ENCODE measurements around the gene PRMT7. TPM values are rescaled to one million over a fixed set of nuclear protein-coding genes. Genes with fewer than 3 reads are reported as not detected.

PRMT7 gene
- total and polyA plus RNA-seq, 2 of the 8 experiments (the other 6 are each of a cell fraction or from before 2014, with no cell fraction given), result 48.2 to 49.3 TPM

- Histone ChIP-seq H2BK15ac (ENCODE audit: low read length) (no peak overlapping the region), H3K4me2 (ENCODE audit: insufficient read depth in 1 of 2, low read depth in 2 of 2, low read length in 2 of 2) (no peak overlapping the region), H3K79me1 (ENCODE audit: low read depth, low read length) (0 out of 2 replicates have a peak, but pooled peaks cover 3% of the 10 kb centered on the region), H2BK20ac (ENCODE audit: low read length) (no peak overlapping the region), H2AFZ (ENCODE audit: low read length) (no peak overlapping the region), H3K4me1 (replicated peaks in 1 of 4; ENCODE audit: control insufficient read depth in 3 of 4, insufficient read depth in 4 of 4, low read length in 3 of 4) (no peaks in the 10 kb centered on the region), H3K9me3 (ENCODE audit: insufficient read depth in 2 of 2, low read depth in 1 of 2, low read length in 1 of 2) (no peaks in the 10 kb centered on the region), H3K14ac (ENCODE audit: insufficient read length) (no peak overlapping the region), H4K91ac (replicated peaks; ENCODE audit: insufficient read length, low read length) (no peak overlapping the region), H4K20me1 (replicated peaks in 1 of 2; ENCODE audit: control insufficient read depth in 1 of 2, insufficient read depth in 2 of 2, low read length in 2 of 2) (peaks cover 0 to 9% of the 10 kb centered on the region in 2 experiments), H3K56ac (replicated peaks; ENCODE audit: insufficient read length, low read depth, low read length) (no peak overlapping the region), H2BK5ac (ENCODE audit: low read depth, low read length) (no peak overlapping the region), H3K18ac (ENCODE audit: extremely low read depth, low read length) (no peak overlapping the region), H2AK5ac (ENCODE audit: low read depth, low read length) (no peak overlapping the region), H3K4me3 (ENCODE audit: extremely low read depth in 1 of 4, insufficient read depth in 2 of 4, low read depth in 3 of 4, low read length in 4 of 4) (no peak overlapping the region), H2BK120ac (replicated peaks; ENCODE audit: low read depth, low read length) (no peak overlapping the region), H3K23me2 (ENCODE audit: low read depth, low read length) (no peaks in the 10 kb centered on the region; the same call in 1 of the 2 replicates), H2BK12ac (ENCODE audit: low read depth, low read length) (no peak overlapping the region), H3K9ac (replicated peaks in 1 of 4; ENCODE audit: extremely low read depth in 1 of 4, low read depth in 3 of 4, low read length in 3 of 4) (no peak overlapping the region), H3K27ac (ENCODE audit: low read depth, low read length) (no peak overlapping the region), H4K8ac (ENCODE audit: extremely low read depth, insufficient read depth, low read length) (no peak overlapping the region), H3K4ac (replicated peaks; ENCODE audit: insufficient read length, low read depth, low read length) (no peak overlapping the region), H3K23ac (ENCODE audit: insufficient read length) (no peak overlapping the region), H3K79me2 (ENCODE audit: control insufficient read depth in 1 of 2, insufficient read depth in 2 of 2, low read length in 2 of 2) (no peaks in the 10 kb centered on the region), H3K27me3 (replicated peaks in 1 of 4; ENCODE audit: control insufficient read depth in 3 of 4, extremely low read depth in 1 of 4, insufficient read depth in 3 of 4, low read length in 3 of 4) (no peaks in the 10 kb centered on the region), H4K5ac (ENCODE audit: insufficient read length, low read depth, low read length) (no peak overlapping the region), H3K36me3 (ENCODE audit: control insufficient read depth in 2 of 4, insufficient read depth in 4 of 4, low read length in 3 of 4) (peaks cover 0 to 15% (median 5%) of the 10 kb centered on the region in 4 experiments; a peak in 5 of 8 replicates)
- FAIRE-seq (no peak), DNase-seq (ENCODE audit: low read depth in 1 of 2, low spot score in 2 of 2) (no peak)
- POLR2A ChIA-PET (ENCODE audit: partially characterized antibody), result interaction anchor here (0.6 to 4.4 kb wide), 4 partner anchors 10 to 107 kb away, joined by 3 to 13 read pairs (median 4); no protein-coding TSS in a partner anchor
- WGBS, 2 experiments (ENCODE audit: extremely low coverage in 1 of 2, insufficient coverage in 1 of 2, insufficient read length in 1 of 2, insufficient replicate concordance in 2 of 2, low coverage in 1 of 2, low lambda C conversion rate in 2 of 2, missing lambda C conversion rate in 1 of 2), result 95% methylated on average over 1 of the region's 1 CpG; no CpG with 5 or more reads in 1 of the 2 experiments
- CTCF ChIA-PET (ENCODE audit: partially characterized antibody), result interaction anchor here (0.6 to 20.4 kb wide), 8 partner anchors 9 to 60 kb away, joined by 3 to 233 read pairs (median 3); partner anchors contain the start of gene SLC7A6
- TF ChIP-seq KDM5A (IDR thresholded peaks at IDR 0.05; ENCODE audit: low read length) (no peak), SP2 (IDR thresholded peaks at IDR 0.05; ENCODE audit: low read length) (no peak), RBBP5 (IDR thresholded peaks at IDR 0.05; ENCODE audit: borderline replicate concordance, low read depth, low read length) (no peak), POLR2A (IDR thresholded peaks at IDR 0.05; ENCODE audit: control extremely low read depth in 1 of 2, low read depth in 2 of 2, low read length in 2 of 2) (no peak), CBX8 (IDR thresholded peaks at IDR 0.05; ENCODE audit: borderline replicate concordance, low read depth, low read length) (no peak), BRCA1 (IDR thresholded peaks at IDR 0.05; ENCODE audit: low read depth, low read length) (no peak), POU5F1 (IDR thresholded peaks at IDR 0.05; ENCODE audit: low read depth, low read length) (no peak), MAFK (IDR thresholded peaks at IDR 0.05; ENCODE audit: low read depth, low read length) (no peak), CHD1 (IDR thresholded peaks at IDR 0.05; ENCODE audit: low read depth, low read length) (no peak), TCF12 (IDR thresholded peaks at IDR 0.05; ENCODE audit: low read depth, low read length) (no peak), JUND (IDR thresholded peaks at IDR 0.05; ENCODE audit: low read length) (no peak), JUN (IDR thresholded peaks at IDR 0.05; ENCODE audit: low read depth, low read length) (no peak), HDAC6 (IDR thresholded peaks at IDR 0.05; ENCODE audit: low read depth, low read length) (no peak)
- TF ChIP-seq, protein P1, sequence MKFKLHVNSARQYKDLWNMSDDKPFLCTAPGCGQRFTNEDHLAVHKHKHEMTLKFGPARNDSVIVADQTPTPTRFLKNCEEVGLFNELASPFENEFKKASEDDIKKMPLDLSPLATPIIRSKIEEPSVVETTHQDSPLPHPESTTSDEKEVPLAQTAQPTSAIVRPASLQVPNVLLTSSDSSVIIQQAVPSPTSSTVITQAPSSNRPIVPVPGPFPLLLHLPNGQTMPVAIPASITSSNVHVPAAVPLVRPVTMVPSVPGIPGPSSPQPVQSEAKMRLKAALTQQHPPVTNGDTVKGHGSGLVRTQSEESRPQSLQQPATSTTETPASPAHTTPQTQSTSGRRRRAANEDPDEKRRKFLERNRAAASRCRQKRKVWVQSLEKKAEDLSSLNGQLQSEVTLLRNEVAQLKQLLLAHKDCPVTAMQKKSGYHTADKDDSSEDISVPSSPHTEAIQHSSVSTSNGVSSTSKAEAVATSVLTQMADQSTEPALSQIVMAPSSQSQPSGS (IDR thresholded peaks at IDR 0.05; ENCODE audit: low read length), result no peak
Observed at GRCh38 chr16:68288252-68288650, 22.6 kb upstream of the PRMT7 start.
